Keratinocyte (primary cell): Measurements from ENCODE around the gene CCNH.

Source experiments
- CTCF ChIP-seq, 3 experiments: IDR thresholded peaks in 1 of 3; conservative IDR thresholded peaks in 1 of 3; optimal IDR thresholded peaks in 1 of 3; 2 replicates in 2 of 3; 3 replicates in 1 of 3; pipeline versions ENCODE3 to v1.5.1; 2011; ENCODE audit warnings: low read length in 3 of 3, mild to moderate bottlenecking in 3 of 3, moderate library complexity in 2 of 3, control low read depth in 1 of 3, inconsistent platforms in 1 of 3; ENCODE audit not compliant: insufficient read depth in 2 of 3; ENCODE audit errors: extremely low read depth in 1 of 3
- EZH2 ChIP-seq: IDR thresholded peaks from one replicate; pipeline ENCODE4 v1.6.1; 2012; ENCODE audit warnings: inconsistent platforms, mild to moderate bottlenecking, low read length, moderate library complexity

GRCh38 chr5:87408204-87408603, 4.5 kb downstream of the CCNH start:
- TF ChIP-seq CTCF (optimal IDR thresholded peaks at IDR 0.05 in 1 of 3, IDR thresholded peaks at IDR 0.05 in 1 of 3, conservative IDR thresholded peaks at IDR 0.05 in 1 of 3; ENCODE audit: extremely low read depth in 1 of 3, insufficient read depth in 2 of 3, low read length in 3 of 3) (no peak), EZH2 (no peak)
